Hepatocyte (in vitro differentiated cells): ENCODE data around the gene RNF141.

ENCODE experiments used
- CTCF ChIP-seq: fragments of 200-600 bp; sonication (generic); IDR thresholded peaks from 2 replicates; pipeline ENCODE4 v1.5.1; 2016; ENCODE audit warnings: antibody characterized with exemption, mild to moderate bottlenecking; ENCODE audit not compliant: poor library complexity
- EZH2 ChIP-seq: fragments of 200-600 bp; sonication (generic); IDR thresholded peaks from 2 replicates; pipeline ENCODE4 v1.6.1; 2016; ENCODE audit warnings: antibody characterized with exemption, mild to moderate bottlenecking, borderline replicate concordance
- EZH2phosphoT487 ChIP-seq: fragments of 200-600 bp; sonication (generic); IDR thresholded peaks from one replicate; pipeline ENCODE4 v1.6.1; 2018; ENCODE audit warnings: antibody characterized with exemption, mild to moderate bottlenecking, low read depth, moderate library complexity; ENCODE audit not compliant: unreplicated experiment, severe bottlenecking

- no peak for TF ChIP-seq CTCF
- no peak for TF ChIP-seq EZH2phosphoT487
- TF ChIP-seq EZH2: no peak
Measured at GRCh38 chr11:10504490-10504889, 36.5 kb downstream of the RNF141 start.
